HAP-1 (cell line): Measurements from ENCODE around the gene MGLL.

Experiments
- DNase-seq, 2 experiments: peaks; one replicate each; pipeline ENCODE4 v3.0.0-alpha.2; 2016 to 2020; ENCODE audit warnings: low spot score in 2 of 2
- H3K27me3 ChIP-seq: fragments of 250-450 bp; sonication (Bioruptor Pico); 2 replicates; pipeline ENCODE4 v1.5.1; 2020; ENCODE audit warnings: low read depth, mild to moderate bottlenecking, moderate library complexity
- H3K36me3 ChIP-seq: fragments of 250-450 bp; sonication (Bioruptor Pico); replicated peaks from 2 replicates; pipeline ENCODE4 v1.5.1; 2020; ENCODE audit warnings: mild to moderate bottlenecking
- H3K4me1 ChIP-seq: fragments of 250-450 bp; sonication (Bioruptor Pico); 2 replicates; pipeline ENCODE4 v1.5.1; 2020; ENCODE audit warnings: mild to moderate bottlenecking
- H3K4me3 ChIP-seq: fragments of 250-450 bp; sonication (Bioruptor Pico); 2 replicates; pipeline ENCODE4 v1.5.1; 2020; ENCODE audit warnings: mild to moderate bottlenecking, moderate library complexity
- H3K9me3 ChIP-seq: fragments of 250-450 bp; sonication (Bioruptor Pico); 2 replicates; pipeline ENCODE4 v1.5.1; 2020; ENCODE audit warnings: mild to moderate bottlenecking, moderate library complexity
- in situ Hi-C: fragments of 300-500 bp; cut with MboI; formaldehyde crosslinking; loops from 3 replicates; pipeline ENCODE4 v1.14.3; 2020; ENCODE audit warnings: low sequenced_read_pairs, inconsistent platforms, mixed read lengths

Gene MGLL

DNA sequence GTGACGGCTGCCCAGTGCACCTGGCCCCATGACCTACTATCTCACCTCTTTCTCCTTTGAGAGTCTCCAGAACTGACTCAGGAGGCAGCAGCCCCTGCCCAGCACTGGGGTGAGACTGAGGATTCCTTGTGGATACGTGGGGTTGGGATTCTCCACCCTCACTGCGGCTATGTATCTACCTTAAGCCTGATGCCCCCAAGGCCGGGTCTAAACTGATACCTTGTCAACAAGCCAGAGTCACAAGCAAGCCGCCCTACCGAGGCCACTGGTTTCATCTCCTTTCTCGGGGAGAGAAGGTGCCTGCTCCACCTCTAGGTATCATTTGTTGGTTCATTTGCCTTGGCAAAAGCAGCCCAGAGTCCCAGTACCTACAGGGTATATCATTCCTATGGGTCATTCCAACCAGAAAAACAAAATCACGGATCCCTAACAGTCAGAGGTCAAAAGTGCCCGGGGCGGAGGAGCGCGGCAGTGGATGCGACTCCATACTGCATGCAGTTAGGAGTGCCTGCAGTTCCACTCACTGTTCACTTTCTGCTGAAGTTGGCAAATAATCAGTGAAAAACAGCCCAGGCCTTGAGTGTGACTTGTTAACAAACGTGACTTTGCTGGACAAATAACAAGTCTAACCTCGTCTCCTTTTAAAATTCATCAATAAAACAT, 102.0 kb downstream of the MGLL start:
- peaks cover 6% of the 10 kb centered on the region for H3K27me3 ChIP-seq

DNA sequence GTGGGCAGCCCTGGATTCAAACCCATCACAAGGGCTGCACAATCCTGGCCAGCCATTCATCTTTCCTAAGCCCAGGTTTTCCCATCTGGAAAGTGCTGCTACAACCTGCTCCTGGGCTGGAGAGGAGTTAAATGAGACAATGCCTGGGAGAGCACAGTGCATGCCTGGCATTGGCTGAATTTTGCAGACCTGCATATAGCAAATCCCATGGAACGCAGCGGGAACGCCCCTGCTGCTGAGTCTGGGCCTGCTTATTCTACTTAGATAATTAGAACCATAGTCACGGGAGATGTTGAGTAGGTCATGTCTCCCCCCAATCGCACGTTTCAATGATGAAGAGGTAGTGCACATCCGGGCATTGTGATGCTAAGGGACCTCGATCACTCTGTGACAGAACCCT, 102.9 kb downstream of the MGLL start:
- DNase-seq = no peak
- H3K27me3 ChIP-seq = peaks cover 6% of the 10 kb centered on the region
- H3K4me1 ChIP-seq = no peaks in the 10 kb centered on the region
- H3K36me3 ChIP-seq = no peaks in the 10 kb centered on the region
- H3K4me3 ChIP-seq = no peak overlapping the region
- in situ Hi-C loops = no loop called here
- no peaks in the 10 kb centered on the region for H3K9me3 ChIP-seq

More for the DNA sequence above, 102.0 kb downstream of the MGLL start:
- in situ Hi-C loops = no loop called here
- no peak overlapping the region for H3K4me3 ChIP-seq
- H3K9me3 ChIP-seq = no peaks in the 10 kb centered on the region
- no peak for DNase-seq
- H3K4me1 ChIP-seq = no peaks in the 10 kb centered on the region
- H3K36me3 ChIP-seq = no peaks in the 10 kb centered on the region

DNA sequence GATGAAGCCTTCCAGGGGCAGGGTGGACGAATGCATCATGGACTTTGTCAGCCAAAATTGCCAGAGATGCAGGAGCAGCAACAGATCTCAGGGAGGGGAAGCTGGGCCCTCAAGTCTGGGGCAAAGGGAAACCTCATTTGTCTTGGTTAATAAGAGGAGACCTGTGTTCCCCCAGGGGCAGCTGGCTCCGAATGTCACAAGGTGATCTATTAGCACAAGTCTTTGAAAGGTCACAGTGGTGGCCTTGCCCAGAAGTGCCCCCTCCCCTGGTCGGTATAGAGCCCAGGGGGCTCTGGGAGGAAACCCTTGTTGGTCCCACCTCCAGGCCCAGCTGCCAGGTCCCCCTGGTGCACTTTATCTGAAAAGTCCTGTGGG, 103.4 kb downstream of the MGLL start:
- no peaks in the 10 kb centered on the region for H3K9me3 ChIP-seq
- H3K36me3 ChIP-seq = no peaks in the 10 kb centered on the region
- no peak overlapping the region for H3K4me3 ChIP-seq
- H3K4me1 ChIP-seq = no peaks in the 10 kb centered on the region
- H3K27me3 ChIP-seq = peaks cover 6% of the 10 kb centered on the region
- DNase-seq = no peak
- in situ Hi-C loops = no loop called here

DNA sequence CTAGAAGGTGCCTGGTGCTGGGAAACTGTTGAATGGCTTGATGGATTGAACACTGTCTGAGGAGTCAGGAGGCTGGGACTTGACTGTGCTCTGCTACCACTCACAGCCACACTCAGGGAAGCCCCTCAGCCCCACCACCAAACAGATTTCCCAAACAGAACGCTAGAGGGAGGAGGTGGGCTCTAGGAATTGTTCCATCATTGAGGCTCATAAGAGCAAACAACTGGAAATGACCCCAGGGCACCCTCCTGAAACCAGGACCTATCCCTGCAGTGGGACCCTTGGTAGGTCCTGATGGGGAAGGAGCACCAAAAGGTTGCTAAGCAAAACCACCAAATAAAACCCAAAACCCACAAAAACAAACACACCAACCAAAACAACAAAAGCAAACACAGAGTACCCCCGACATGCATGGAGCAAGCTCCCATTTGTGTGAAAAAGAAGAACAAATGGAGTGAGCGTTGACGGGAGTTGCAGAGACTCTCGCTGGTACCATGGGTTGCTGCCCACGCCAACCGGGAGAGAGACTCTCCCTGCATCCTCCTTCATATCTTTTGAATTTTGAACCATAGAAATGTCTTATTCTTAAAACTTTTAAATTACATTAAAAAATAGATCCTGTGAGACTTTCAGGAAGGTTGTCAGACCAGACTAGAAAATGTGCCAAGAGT, 103.9 kb downstream of the MGLL start:
- no peaks in the 10 kb centered on the region for H3K9me3 ChIP-seq
- peaks cover 6% of the 10 kb centered on the region for H3K27me3 ChIP-seq
- DNase-seq = no peak
- in situ Hi-C loops = no loop called here
- no peaks in the 10 kb centered on the region for H3K36me3 ChIP-seq
- H3K4me1 ChIP-seq = no peaks in the 10 kb centered on the region
- H3K4me3 ChIP-seq = no peak overlapping the region

DNA sequence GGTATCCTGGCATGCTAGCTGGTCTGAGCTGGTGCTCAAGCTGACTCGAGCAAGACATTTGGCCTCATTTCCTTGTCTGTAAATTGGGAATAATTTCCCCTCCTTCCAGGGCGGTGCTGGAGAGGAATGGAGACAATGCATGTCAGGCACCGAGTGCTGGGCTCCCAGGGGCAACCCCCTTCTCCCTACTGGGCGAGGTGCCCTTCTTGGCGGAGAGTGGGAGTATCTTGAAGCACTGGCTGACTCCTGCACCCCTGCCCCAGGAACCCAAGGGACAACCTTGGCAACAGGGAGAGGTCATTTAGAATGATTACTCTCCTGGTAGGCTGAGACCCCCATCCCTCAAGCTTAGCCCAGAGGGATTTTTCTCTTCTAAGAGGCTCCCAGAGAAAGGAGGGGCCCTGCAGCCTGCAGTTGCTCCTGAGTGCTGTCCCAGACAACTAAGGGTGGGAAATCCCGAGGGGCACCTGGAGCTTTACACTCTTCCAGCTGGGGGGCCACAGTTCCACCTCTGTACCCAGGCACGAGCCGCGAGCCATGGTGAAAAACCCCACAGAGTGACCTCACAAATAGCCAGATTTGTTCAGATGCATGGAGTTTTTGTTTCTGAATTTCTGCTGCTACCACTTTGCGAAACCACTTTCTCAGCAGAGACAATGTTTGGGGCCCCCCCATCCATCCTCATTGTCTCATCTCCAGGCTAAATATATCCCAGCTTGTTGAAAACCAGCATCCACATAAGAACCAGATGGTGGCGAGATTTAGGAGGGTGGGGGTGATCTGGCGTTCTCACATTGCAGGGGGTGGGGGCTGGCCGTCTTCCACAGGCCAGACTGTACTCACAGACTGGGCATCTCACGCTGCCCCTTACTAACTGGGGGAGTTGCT, 104.7 kb downstream of the MGLL start:
- in situ Hi-C loops = no loop called here
- DNase-seq = no peak
- Histone ChIP-seq H3K36me3 (no peaks in the 10 kb centered on the region), H3K27me3 (peaks cover 6% of the 10 kb centered on the region), H3K4me3 (no peak overlapping the region), H3K9me3 (no peaks in the 10 kb centered on the region), H3K4me1 (no peaks in the 10 kb centered on the region)

DNA sequence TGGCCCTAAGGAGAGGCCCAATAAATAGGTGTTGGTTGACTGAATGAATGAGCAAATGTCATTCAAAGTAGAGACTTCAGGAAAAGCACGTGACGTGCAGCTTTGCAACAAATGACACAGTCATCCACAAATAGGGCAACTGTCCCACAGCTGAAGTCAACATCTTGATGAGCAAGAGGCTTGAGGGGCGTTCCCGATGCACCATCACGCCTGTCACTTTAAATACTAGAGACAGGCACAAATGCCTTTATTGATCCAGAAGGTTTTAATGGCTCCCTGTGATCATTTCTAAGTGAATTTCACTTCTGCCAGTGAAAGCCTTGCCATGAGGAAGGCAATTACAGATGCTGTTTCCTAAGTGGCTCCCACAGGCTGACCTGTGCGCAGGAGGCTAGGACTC, 105.9 kb downstream of the MGLL start:
- no peaks in the 10 kb centered on the region for H3K4me1 ChIP-seq
- H3K27me3 ChIP-seq = peaks cover 6% of the 10 kb centered on the region
- no peaks in the 10 kb centered on the region for H3K36me3 ChIP-seq
- in situ Hi-C loops = no loop called here
- H3K4me3 ChIP-seq = no peak overlapping the region
- no peak for DNase-seq
- no peaks in the 10 kb centered on the region for H3K9me3 ChIP-seq

DNA sequence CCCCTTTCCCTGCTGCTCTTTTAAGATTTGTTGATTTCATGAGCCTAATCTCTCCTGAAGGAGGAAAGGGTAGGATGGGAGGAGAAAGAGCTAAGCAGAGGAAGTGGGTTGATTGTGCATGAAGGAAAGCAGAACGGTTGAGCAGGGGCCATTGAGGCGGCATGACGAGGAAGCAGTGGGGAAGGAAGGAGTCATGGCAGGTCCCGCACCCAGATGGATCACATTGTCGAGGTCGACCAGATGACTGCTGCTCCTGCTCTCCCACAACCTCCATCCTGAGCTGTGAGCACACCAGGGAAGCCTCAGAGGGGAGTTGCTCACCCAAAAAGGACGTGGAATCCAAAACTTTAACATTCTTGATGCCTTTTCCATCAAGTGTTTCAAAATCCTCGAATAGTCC, 106.8 kb downstream of the MGLL start:
- DNase-seq = no peak
- H3K4me1 ChIP-seq = no peaks in the 10 kb centered on the region
- H3K9me3 ChIP-seq = no peaks in the 10 kb centered on the region
- no peaks in the 10 kb centered on the region for H3K36me3 ChIP-seq
- H3K4me3 ChIP-seq = no peak overlapping the region
- peaks cover 6% of the 10 kb centered on the region for H3K27me3 ChIP-seq
- in situ Hi-C loops = no loop called here

DNA sequence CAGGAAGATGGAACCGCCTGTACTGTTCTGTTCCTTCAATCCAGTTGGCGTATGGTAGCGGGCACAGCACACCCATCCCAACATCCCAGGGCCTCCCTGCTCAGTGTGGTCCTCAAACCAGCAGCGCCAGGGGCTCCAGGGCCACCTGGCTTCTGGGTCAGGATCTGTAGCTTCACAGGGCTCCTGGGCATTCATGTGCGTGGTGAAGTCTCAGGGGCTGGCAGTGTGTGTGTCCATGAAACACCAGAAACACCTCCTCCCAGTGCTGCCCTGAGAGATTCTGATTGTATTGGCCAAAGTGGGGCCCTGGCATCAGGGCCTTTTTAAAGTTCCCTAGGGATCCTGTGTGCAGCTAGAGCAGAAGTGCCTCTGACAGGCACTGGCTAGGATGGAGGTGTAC, 107.4 kb downstream of the MGLL start:
- in situ Hi-C loops = no loop called here
- H3K36me3 ChIP-seq = no peaks in the 10 kb centered on the region

DNA sequence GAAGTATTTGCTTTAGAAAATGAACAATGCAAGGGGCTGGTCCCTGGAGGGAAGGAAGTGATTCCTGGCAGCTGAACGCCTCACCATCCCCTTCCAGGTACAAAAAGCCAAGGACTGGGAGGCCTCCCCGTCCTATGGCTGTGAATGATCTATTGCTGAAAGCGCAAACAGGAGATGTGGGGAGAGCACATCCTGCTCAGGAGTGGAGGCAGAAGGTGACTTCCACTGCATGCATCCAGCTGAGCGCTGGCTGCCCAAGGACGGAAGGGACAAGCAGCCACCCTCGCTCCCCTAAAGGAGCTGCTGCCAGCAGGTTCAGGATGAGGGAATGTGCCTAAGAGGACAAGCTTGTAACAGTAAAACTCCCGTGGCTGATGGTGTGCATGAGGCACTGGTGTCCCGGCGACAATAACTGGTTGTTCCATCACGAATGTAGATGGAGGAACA, 108.2 kb downstream of the MGLL start:
- H3K4me1 ChIP-seq = no peaks in the 10 kb centered on the region
- H3K27me3 ChIP-seq = peaks cover 6% of the 10 kb centered on the region; the same call in 1 of the 2 replicates
- H3K4me3 ChIP-seq = no peak overlapping the region
- in situ Hi-C loops = no loop called here
- no peaks in the 10 kb centered on the region for H3K9me3 ChIP-seq
- DNase-seq = no peak
- no peaks in the 10 kb centered on the region for H3K36me3 ChIP-seq

More for the DNA sequence above, 107.4 kb downstream of the MGLL start:
- DNase-seq = no peak
- no peaks in the 10 kb centered on the region for H3K4me1 ChIP-seq
- H3K4me3 ChIP-seq = no peak overlapping the region
- H3K27me3 ChIP-seq = peaks cover 6% of the 10 kb centered on the region
- H3K9me3 ChIP-seq = no peaks in the 10 kb centered on the region

DNA sequence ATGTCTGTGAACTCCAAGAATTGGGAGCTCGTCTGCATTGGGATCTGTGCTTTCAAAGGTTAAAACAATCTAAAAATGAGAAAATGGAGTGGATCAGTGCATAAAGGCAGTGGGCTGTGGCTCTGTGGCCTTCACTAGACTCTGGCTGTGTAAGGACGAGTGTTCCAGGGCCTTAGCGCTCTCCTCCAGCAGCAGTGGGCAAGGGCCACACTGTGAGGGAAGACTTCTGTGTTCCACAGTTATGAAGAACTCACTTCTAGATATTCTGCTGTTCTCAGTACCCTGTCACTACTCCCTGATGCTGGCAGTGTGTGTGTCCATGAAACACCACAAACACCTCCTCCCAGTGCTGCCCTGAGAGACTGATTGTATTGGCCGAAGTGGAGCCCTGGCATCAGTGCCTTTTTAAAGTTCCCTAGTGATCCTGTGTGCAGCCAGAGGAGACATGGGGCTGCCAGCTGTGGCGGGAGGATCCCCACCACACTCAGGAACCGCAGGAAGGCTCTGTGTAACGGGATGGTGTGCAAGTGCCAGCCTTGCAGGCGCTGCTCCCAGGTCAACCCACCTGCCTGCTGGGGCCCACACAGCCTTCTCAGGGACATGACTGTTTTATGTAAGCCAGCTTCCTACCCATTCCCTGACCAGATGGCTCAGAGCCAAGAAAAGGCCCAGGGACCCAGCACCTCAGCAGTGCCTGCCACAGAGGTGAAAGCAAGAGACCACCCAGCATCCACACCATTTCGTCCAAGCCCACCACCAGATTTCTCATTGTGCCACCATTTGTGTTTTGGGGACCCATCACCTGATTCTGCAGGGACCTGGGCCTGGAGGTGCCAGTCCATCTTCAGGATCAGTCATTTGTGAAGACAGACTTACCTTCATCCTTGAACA, 109.2 kb downstream of the MGLL start:
- H3K27me3 ChIP-seq = peaks cover 6% of the 10 kb centered on the region; the same call in 1 of the 2 replicates
- in situ Hi-C loops = no loop called here
- no peak for DNase-seq

DNA sequence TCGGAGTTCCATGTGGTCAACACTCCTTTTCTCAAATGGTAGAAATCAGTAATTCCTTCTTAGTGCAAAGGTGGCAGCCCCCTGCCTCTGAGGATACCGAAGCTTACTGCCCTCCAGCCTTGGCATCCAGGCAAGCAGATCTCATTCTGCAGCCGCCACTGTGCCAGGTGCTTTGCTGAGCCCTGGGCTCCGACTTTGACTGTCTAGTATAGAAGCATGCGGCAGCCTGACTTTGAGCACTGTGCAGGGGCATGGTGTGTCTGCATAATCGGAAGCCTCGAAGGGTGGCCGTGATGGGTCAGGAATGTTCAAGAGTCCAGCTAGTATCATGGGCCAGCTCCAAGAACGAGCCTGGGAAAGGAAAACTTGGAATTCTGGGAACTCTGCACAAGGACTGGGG, 109.9 kb downstream of the MGLL start:
- Histone ChIP-seq H3K4me1 (no peaks in the 10 kb centered on the region), H3K27me3 (peaks cover 6% of the 10 kb centered on the region; the same call in 1 of the 2 replicates), H3K36me3 (no peaks in the 10 kb centered on the region), H3K9me3 (no peaks in the 10 kb centered on the region), H3K4me3 (no peak overlapping the region)
- in situ Hi-C loops = no loop called here
- DNase-seq = no peak

More for the DNA sequence above, 109.2 kb downstream of the MGLL start:
- no peaks in the 10 kb centered on the region for H3K4me1 ChIP-seq
- H3K9me3 ChIP-seq = no peaks in the 10 kb centered on the region
- no peaks in the 10 kb centered on the region for H3K36me3 ChIP-seq
- H3K4me3 ChIP-seq = no peak overlapping the region

DNA sequence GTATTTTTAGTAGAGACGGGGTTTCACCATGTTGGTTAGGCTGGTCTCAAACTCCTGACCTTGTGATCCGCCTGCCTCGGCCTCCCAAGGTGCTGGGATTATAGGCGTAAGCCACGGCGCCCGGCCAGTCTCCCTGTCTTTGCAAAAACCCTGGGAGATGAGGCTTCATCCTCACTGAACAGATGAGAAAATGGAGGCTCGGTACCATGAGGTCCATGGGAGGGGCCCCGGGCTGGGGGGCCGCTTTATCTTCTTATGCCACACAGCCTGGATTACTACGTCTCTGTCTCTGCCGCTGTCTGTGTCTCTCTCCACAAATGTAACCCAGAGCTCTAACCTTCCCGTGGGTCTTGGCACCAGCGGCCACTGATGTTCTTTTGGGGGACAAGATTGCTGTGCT, 110.4 kb downstream of the MGLL start:
- DNase-seq = no peak
- H3K36me3 ChIP-seq = no peaks in the 10 kb centered on the region
- H3K9me3 ChIP-seq = no peaks in the 10 kb centered on the region
- H3K4me1 ChIP-seq = no peaks in the 10 kb centered on the region
- in situ Hi-C loops = no loop called here
- H3K27me3 ChIP-seq = peaks cover 6% of the 10 kb centered on the region; the same call in 1 of the 2 replicates
- H3K4me3 ChIP-seq = no peak overlapping the region

DNA sequence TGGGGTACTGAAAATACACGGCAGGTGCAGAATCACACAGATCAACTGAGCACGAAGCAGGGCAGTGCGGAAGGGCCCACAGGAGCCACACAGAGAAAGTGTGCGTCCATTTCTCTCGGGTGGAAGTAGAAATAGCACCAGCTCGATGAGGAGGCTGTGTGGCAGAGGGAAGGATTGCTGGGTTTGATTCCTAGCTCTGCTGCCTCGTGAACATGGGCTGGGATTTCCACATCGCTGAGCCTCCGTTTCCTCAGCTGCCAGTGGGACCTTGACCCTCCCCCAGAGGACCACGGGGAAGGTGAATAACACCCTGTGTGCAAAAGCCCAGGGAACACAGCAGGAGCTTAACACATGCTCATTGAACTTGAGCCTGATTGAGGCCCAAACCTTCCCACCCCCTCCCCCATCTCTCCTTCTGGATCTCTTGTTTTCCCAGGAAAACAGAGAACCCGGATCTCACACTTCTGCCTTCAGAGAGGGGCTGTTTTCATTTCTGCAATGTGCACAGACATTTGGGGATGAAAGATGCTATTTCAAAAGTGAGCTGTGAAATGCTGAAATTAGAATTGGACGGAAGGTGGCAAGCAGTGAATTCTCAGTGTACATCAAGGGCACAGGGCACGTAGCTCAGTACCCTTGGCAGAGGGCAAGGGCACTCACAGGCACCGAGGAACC, 111.2 kb downstream of the MGLL start:
- Histone ChIP-seq H3K9me3 (no peaks in the 10 kb centered on the region), H3K4me1 (no peaks in the 10 kb centered on the region), H3K36me3 (no peaks in the 10 kb centered on the region), H3K4me3 (no peak overlapping the region), H3K27me3 (peaks cover 2% of the 10 kb centered on the region; the same call in 1 of the 2 replicates)
- DNase-seq = no peak
- in situ Hi-C loops = no loop called here
